ENCODE measurements around the gene DAP3. TPM values are rescaled to one million over a fixed set of nuclear protein-coding genes. Genes with fewer than 3 reads are reported as not detected.
"Not testable (repeated sequence)": the region's sequence is repeated elsewhere in the genome, so short reads cannot be mapped to it uniquely, and the experiment has no call there.

The DAP3 gene
- 100 to 1,000 TPM; 139 to 151 TPM for total RNA-seq

- H3K36me3 ChIP-seq; H3K4me1 ChIP-seq (replicated peaks); H3K27me3 ChIP-seq (replicated peaks; ENCODE audit: insufficient read depth); intact Hi-C loops (cut with DNase I); DNase-seq (ENCODE audit: low spot score); H3K9me3 ChIP-seq: not testable (repeated sequence)
- WGBS: 0% methylated on average over 28 of the region's 28 CpGs
- H3K27ac ChIP-seq: peak within 1 kb of the TSS; percentile 84 to 96
- peak within 1 kb of the TSS; percentile 80 to 97 for H3K4me3 ChIP-seq
These were observed at the start of gene DAP3 for GRCh38 chr1:155689081-155689607. Gene DAP3, plus strand, starts transcription at chr1:155689091. Its CDS starts 20,689 bp downstream, at chr1:155709780.

GRCh38 chr1:155640367-155640766, 48.5 kb upstream of the DAP3 start:
- no peak for DNase-seq (ENCODE audit: low spot score)
- no peak overlapping the region for H3K4me3 ChIP-seq
- H3K4me1 ChIP-seq (replicated peaks): no peaks in the 10 kb centered on the region
- no peak overlapping the region for H3K27ac ChIP-seq
- no peaks in the 10 kb centered on the region for H3K9me3 ChIP-seq
- intact Hi-C loops (cut with DNase I): no loop called here
- H3K27me3 ChIP-seq (replicated peaks; ENCODE audit: insufficient read depth): no peaks in the 10 kb centered on the region
- H3K36me3 ChIP-seq: no peaks in the 10 kb centered on the region
- TF ChIP-seq POLR2A (IDR thresholded peaks at IDR 0.05): no peak
- no peak for TF ChIP-seq POLR2AphosphoS5 (IDR thresholded peaks at IDR 0.05)
- TF ChIP-seq CTCF (IDR thresholded peaks at IDR 0.05): no peak

GRCh38 chr1:155642559-155643180, 46.2 kb upstream of the DAP3 start:
- DNase-seq (ENCODE audit: low spot score); H3K27ac ChIP-seq; H3K4me3 ChIP-seq; H3K36me3 ChIP-seq; H3K4me1 ChIP-seq (replicated peaks); intact Hi-C loops (cut with DNase I); H3K27me3 ChIP-seq (replicated peaks; ENCODE audit: insufficient read depth); H3K9me3 ChIP-seq: not testable (repeated sequence)
- WGBS: 83% methylated on average over 11 of the region's 11 CpGs

- no peaks in the 10 kb centered on the region for H3K27me3 ChIP-seq (replicated peaks; ENCODE audit: insufficient read depth)
- DNase-seq (ENCODE audit: low spot score): no peak
- WGBS: 78% methylated on average over 3 of the region's 3 CpGs
- H3K27ac ChIP-seq: no peak overlapping the region
- no peaks in the 10 kb centered on the region for H3K4me1 ChIP-seq (replicated peaks)
- H3K4me3 ChIP-seq: no peak overlapping the region
- no peaks in the 10 kb centered on the region for H3K9me3 ChIP-seq
- no peaks in the 10 kb centered on the region for H3K36me3 ChIP-seq
- TF ChIP-seq POLR2AphosphoS5 (IDR thresholded peaks at IDR 0.05) (no peak), POLR2A (IDR thresholded peaks at IDR 0.05) (no peak), CTCF (IDR thresholded peaks at IDR 0.05) (no peak)
- intact Hi-C loops (cut with DNase I): no loop called here
These were observed 45.7 kb upstream of the DAP3 start for GRCh38 chr1:155643230-155643629.

GRCh38 chr1:155645034-155645598, 43.8 kb upstream of the DAP3 start:
- intact Hi-C loops (cut with DNase I): no loop called here
- no peaks in the 10 kb centered on the region for H3K36me3 ChIP-seq
- DNase-seq (ENCODE audit: low spot score): no peak
- H3K4me1 ChIP-seq (replicated peaks): no peaks in the 10 kb centered on the region
- WGBS: 50% methylated on average over 4 of the region's 4 CpGs
- no peaks in the 10 kb centered on the region for H3K27me3 ChIP-seq (replicated peaks; ENCODE audit: insufficient read depth)
- no peak overlapping the region for H3K27ac ChIP-seq
- no peak overlapping the region for H3K4me3 ChIP-seq
- TF ChIP-seq POLR2A (IDR thresholded peaks at IDR 0.05): no peak
- TF ChIP-seq POLR2AphosphoS5 (IDR thresholded peaks at IDR 0.05): no peak
- TF ChIP-seq CTCF (IDR thresholded peaks at IDR 0.05): no peak
- no peaks in the 10 kb centered on the region for H3K9me3 ChIP-seq

GRCh38 chr1:155645648-155646047, 43.2 kb upstream of the DAP3 start:
- Histone ChIP-seq H3K4me1 (replicated peaks) (no peaks in the 10 kb centered on the region), H3K27me3 (replicated peaks; ENCODE audit: insufficient read depth) (no peaks in the 10 kb centered on the region), H3K9me3 (no peaks in the 10 kb centered on the region), H3K27ac (no peak overlapping the region), H3K4me3 (no peak overlapping the region), H3K36me3 (no peaks in the 10 kb centered on the region)
- WGBS: 36% methylated on average over 6 of the region's 6 CpGs
- intact Hi-C loops (cut with DNase I): no loop called here
- no peak for DNase-seq (ENCODE audit: low spot score)
- TF ChIP-seq CTCF (IDR thresholded peaks at IDR 0.05): no peak
- no peak for TF ChIP-seq POLR2A (IDR thresholded peaks at IDR 0.05)
- no peak for TF ChIP-seq POLR2AphosphoS5 (IDR thresholded peaks at IDR 0.05)

Measured in prostate gland (tissue), 2 donors.